GM12875 (cell line): Measurements from ENCODE around the gene LY86.

Experiments used
- H3K4me3 ChIP-seq: one replicate; pipeline ENCODE4 v1.5.1; 2011; ENCODE audit warnings: low read depth, low read length, control low read depth
- TF ChIP-seq, protein P1 (sequence below): IDR thresholded peaks from 2 replicates; pipeline ENCODE4 v1.5.1; 2011; ENCODE audit warnings: low read depth, mild to moderate bottlenecking, control low read depth, inconsistent platforms, low read length, moderate library complexity, borderline replicate concordance; ENCODE audit not compliant: insufficient read depth

LY86 gene

GRCh38 chr6:6547110-6547879 is 41.2 kb upstream of the LY86 start:
- peak overlapping the region; percentile 45 for H3K4me3 ChIP-seq
- TF ChIP-seq, protein P1, sequence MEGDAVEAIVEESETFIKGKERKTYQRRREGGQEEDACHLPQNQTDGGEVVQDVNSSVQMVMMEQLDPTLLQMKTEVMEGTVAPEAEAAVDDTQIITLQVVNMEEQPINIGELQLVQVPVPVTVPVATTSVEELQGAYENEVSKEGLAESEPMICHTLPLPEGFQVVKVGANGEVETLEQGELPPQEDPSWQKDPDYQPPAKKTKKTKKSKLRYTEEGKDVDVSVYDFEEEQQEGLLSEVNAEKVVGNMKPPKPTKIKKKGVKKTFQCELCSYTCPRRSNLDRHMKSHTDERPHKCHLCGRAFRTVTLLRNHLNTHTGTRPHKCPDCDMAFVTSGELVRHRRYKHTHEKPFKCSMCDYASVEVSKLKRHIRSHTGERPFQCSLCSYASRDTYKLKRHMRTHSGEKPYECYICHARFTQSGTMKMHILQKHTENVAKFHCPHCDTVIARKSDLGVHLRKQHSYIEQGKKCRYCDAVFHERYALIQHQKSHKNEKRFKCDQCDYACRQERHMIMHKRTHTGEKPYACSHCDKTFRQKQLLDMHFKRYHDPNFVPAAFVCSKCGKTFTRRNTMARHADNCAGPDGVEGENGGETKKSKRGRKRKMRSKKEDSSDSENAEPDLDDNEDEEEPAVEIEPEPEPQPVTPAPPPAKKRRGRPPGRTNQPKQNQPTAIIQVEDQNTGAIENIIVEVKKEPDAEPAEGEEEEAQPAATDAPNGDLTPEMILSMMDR, result peak; percentile 79

GRCh38 chr6:6556161-6556737 is 32.3 kb upstream of the LY86 start:
- TF ChIP-seq, protein P1, result no peak

DNA sequence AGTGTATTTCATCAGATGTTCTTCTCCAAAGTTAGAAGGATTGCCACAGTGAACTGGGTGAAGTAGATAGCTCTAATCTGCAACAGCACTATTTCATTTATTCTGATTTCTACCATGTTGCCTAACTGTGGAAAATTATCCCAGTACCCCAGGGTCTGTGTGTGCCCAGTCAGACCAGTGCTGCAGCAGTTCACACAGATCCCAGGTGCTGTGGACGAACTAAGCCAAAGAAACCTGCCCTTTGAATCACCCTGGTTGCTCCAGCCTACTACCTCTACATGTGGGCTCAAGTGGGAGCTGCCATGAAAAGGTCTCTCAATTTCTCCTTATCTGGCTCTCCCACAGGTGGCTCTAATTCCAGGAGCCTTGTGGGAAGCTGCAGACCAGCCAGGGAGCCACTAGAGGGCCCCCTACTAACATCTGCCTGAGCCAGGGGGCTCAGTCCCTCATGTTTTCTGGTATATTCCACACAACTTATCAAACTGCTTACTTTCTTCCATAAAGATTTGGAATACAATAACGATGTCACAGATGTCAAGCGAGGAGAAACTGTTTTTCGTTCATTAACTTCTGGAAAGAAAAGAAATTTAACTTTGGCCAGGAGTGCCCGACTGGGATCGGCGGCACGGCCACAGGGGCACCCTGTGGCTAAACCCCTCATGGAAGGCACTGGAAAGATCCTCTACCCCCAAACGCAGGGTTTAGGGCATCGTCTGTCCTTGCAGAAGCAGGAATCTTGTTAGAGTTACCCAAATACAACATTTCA is 31.6 kb upstream of the LY86 start:
- TF ChIP-seq, protein P1, result peak; percentile 83

More at GRCh38 chr6:6556161-6556737, 32.3 kb upstream of the LY86 start:
- H3K4me3 ChIP-seq, result no peak overlapping the region

DNA sequence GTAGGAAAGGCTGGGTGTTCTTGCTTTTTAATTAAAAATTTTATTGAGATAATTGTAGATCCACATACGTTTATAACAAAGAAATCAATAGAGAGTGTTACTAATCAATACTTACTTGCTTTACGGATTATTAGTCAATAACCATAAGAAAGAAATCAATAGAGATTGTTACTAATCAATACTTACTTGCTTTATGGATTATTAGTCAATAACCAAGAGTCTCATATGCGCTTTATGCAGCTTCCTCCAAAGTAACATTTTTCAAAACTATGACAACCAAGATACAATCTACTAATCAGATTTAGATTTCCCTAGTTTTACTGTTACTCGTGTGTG is 31.0 kb upstream of the LY86 start:
- TF ChIP-seq, protein P1, result no peak
- H3K4me3 ChIP-seq, result no peak overlapping the region

More for the DNA sequence above, 31.6 kb upstream of the LY86 start:
- H3K4me3 ChIP-seq, result no peak overlapping the region

- H3K4me3 ChIP-seq, result no peak overlapping the region
- TF ChIP-seq, protein P1, result no peak
Measured at GRCh38 chr6:6557886-6558285, 30.6 kb upstream of the LY86 start.

GRCh38 chr6:6559994-6560570 is 28.4 kb upstream of the LY86 start:
- no peak overlapping the region for H3K4me3 ChIP-seq
- TF ChIP-seq, protein P1, result no peak
